Myocyte (in vitro differentiated cells): ENCODE results near the gene PLAAT2. TPM values are rescaled to one million over a fixed set of nuclear protein-coding genes. Genes with fewer than 3 reads are reported as not detected.

Experiments used
- total RNA-seq: library from RNA; depleted of rRNA; stranded (reverse); fragments of >200 nt; gene quantifications from 2 replicates; pipeline ENCODE4 v1.2.3, GENCODE V29; 2014

The PLAAT2 gene
- total RNA-seq, 1 donor from 2014 or later: 2.3 TPM

Other genes with a start within 250 kb of the PLAAT2 start
- gene SLC22A9, start 193.6 kb downstream of the PLAAT2 start, total RNA-seq: not detected in 2 replicates
- 0.52 and 2.8 TPM in 2 replicates for gene PLAAT5, start 72.2 kb downstream of the PLAAT2 start, total RNA-seq
- gene LGALS12, start 57.3 kb downstream of the PLAAT2 start, total RNA-seq: 0.08 and 0.16 TPM in 2 replicates
- 15.8 and 20.4 TPM in 2 replicates for gene PLAAT4, start 26.6 kb downstream of the PLAAT2 start, total RNA-seq
- gene PLAAT3, start 51.1 kb upstream of the PLAAT2 start, total RNA-seq: 83.5 and 90.2 TPM in 2 replicates
- 28.2 and 30.8 TPM in 2 replicates for gene ATL3, start 108.0 kb upstream of the PLAAT2 start, total RNA-seq
- 65.6 and 80.4 TPM in 2 replicates for gene RTN3, start 118.1 kb upstream of the PLAAT2 start, total RNA-seq
- 20.7 and 23.2 TPM in 2 replicates for gene ZFTA, start 205.4 kb upstream of the PLAAT2 start, total RNA-seq